HG03280 (cell line): ENCODE measurements around the gene KRT31.
"Not testable (repeated sequence)": the region's sequence is repeated elsewhere in the genome, so short reads cannot be mapped to it uniquely, and the experiment has no call there.

Experiments used
- ATAC-seq: cut with Tn5 transposase; IDR thresholded peaks from one replicate; pipeline ENCODE4 v1.9.1; 2021; ENCODE audit warnings: mild to moderate bottlenecking, moderate library complexity; ENCODE audit not compliant: unreplicated experiment

KRT31 gene

DNA sequence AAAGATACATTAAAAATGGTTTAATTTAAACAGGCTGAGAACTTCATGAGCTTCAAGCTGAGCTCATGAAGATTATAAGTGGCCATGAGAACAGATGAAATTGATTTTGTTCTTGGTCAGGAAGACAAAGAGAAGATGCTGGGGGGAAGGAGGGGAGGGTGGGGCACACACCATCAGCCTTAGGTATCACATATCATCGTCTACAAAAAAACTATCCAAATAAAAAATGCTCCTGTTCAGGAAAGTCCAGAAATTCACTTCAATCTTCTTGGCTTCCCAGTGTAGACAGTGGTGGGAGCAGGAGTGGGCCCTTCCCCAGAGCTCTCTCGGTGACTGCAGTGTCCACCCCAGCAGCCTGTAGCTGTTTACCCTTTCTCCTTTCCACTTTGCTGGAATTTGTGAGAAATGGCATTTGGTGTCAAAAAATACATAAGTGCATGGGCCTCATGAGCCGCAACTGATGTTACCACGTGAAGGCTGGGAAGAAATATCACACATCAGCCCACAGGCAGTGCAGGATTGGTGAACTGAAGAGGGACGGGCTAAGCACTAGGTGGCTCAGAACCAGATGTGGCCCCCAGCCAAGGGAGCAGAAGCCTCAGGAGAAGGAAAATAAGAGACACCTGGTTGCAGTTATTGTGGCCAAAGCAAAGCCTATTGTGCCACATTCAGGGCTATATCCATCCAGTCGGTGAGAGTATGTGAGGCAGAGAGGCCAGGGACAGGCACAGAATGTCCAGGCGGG, 20.9 kb upstream of the KRT31 start:
- ATAC-seq: no peak

- ATAC-seq: no peak
These were observed 20.2 kb upstream of the KRT31 start for GRCh38 chr17:41417576-41418015.

DNA sequence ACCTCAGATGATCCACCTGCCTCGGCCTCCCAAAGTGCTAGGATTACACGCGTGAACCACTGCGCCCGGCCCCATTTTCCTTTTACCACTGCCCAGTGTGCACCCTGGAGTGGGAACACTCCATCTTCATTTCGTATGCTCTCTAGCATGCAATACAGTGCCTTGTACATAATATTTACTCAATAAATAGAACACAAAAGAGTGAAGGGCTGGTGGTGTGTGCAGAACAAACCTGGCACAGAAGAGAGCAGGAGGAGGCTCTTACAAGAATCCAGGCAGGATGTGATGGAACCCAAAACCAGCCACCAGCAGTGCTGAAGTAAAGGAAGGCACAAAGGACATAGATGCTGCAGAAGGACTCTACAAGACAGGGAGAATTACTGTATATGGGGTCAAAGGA, 19.7 kb upstream of the KRT31 start:
- ATAC-seq: no peak

DNA sequence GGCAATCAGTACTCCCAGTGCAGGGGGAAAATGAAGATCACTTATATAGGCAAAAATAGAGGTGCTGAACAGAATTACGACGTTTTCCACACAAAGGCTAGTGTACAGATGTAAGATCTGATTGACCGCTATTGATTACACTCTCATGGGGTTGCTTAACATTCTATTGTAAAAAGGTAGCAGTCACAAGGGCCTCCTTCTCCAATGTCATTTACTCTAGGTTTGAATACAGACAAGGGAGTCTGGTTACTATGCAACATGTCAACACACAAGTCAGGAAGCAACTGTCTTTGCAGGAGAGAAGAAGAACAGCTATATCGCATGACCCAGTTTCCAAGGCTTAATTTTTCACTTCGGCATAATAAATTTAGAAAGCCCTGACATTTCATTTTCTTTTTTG, 19.1 kb upstream of the KRT31 start:
- no peak for ATAC-seq

DNA sequence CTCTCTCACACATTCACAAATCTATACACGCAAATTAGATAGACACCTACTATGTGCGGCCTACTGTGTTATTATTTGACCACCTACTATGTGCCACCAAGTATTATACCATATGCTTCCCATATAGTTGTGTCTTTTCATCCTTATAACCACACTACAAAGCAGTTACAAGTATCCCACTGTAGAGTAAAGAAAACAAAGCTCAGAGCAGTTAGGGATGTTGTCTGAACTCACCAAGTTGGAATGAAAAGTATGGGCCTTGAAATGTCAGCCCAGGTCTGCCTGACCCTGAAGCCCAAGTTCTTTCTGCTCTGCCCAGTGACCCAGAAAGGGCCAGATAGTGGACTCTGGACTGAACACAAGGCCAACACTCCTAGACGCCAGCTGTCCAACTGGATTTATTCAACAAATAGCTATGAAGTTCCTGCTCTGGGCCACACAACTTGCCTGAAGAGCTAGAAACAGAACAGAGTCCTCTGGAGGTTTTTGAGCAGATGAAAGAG, 18.5 kb upstream of the KRT31 start:
- ATAC-seq: no peak

GRCh38 chr17:41415411-41415810, 18.0 kb upstream of the KRT31 start:
- no peak for ATAC-seq

DNA sequence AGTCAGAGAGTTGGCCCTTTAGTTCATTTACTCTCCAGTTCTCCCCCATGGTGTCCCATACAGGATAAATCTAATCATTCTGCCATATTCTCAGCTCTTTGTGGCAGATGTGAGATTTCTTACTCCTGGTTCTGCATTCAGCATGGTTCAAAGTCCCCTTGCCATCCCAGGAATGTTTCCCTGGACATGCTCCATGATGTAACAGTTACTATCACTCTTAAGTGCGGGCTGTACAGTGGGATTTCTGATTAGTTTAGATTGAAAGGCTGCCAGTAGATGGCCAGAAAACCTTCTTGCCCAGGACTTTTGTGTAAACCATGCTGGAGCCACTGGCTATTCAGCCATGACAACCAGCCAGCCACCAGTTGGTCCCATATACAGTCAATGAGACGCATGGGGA, 16.6 kb upstream of the KRT31 start:
- no peak for ATAC-seq

- ATAC-seq: no peak
These were observed 16.0 kb upstream of the KRT31 start for GRCh38 chr17:41413353-41413957.

DNA sequence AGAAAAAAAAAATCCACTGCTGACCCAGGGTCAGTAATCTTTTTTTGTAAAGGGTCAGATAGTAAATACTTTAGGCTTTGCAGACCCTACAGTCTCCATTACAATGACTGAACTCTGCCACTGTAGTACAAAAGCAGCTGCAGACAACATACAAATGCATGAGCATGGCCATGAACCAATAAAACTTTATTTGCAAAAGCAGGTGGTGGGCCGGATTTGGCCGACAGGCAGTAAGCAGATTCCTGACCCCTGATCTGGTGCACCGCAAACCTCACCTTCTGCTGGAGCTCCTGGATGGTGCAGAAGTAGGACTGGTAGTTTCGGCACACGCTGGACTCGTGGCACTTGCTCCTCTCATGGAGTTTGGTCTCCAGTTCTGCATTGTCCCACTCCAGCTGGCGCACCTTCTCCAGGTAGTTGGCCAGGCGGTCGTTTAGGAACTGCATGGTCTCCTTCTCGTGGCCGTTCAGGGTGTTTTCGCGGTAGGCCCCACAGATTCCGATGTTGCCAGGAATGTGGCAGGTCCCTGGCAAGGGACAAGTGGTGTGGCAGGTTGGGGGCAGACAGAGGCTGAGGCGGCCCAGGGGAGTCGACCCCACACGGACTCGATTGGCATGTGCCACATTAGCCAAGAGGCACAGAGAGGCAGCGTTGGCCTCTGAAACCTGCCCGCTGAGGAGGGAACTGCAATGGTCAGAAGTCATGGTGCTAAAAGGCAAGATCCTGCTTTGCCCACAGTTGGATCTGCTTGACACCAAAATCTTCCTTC, 13.8 kb upstream of the KRT31 start:
- no peak for ATAC-seq

- no peak for ATAC-seq
These were observed 9.8 kb upstream of the KRT31 start for GRCh38 chr17:41407226-41407625.

DNA sequence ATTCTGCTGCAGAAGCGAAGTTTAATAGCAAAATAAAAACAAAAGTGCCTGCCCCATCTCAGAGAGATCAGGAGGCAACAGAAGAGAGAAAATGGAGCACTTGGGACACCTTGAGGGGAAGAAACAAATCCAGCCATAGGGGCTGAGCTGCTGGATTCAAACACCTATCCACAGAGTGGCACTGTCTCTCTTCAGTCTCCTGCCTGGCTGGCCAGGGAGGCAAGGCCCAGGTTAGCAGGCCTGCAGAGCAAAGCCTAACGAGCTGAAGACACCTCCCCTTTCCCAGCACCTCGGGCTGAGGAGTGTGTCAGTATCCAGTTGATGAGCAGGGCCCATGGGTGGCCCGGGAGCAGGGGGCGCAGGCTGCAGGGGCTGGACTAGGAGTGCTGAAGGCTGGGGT, 8.8 kb upstream of the KRT31 start:
- ATAC-seq: no peak

GRCh38 chr17:41404024-41404671, 6.7 kb upstream of the KRT31 start:
- ATAC-seq: no peak

- no peak for ATAC-seq
These were observed 6.1 kb upstream of the KRT31 start for GRCh38 chr17:41403404-41404023.

DNA sequence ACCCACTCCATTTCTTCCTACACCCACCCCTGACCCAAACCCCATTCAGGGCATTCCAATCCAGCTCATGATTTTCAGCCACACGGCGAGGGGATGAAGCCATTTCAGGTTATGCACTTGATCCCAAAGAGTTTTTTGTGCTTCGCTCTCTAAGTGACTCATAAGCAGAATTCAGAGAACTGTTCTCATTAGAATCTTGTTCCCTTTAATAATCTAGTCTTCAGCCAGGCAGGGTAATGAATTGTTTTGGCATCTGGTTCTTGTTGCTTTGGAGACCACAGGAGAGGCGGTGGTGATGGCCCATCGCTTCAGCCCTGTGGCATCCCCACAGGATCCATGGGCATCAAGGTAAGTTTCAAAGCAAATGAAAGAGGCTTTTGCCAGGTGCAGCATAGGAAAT, 4.8 kb upstream of the KRT31 start:
- no peak for ATAC-seq

DNA sequence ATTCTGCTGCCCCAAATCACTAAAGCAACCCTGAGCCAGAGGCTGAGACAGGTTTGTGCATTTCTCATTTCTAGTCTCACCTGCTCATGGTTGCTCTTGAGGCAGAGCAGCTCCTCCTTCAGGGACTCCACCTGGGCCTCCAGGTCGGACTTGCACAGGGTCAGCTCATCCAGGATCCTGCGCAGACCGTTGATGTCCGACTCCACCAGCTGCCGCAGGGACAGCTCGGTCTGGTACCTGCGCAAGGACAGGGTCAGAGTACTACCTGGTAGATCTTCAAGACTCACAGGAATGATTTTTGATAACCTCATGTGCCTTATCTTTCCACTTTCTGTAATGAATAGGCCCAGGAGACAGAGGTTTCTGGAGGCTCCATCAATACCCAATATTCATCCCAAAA, 1.1 kb downstream of the KRT31 start:
- ATAC-seq: no peak

DNA sequence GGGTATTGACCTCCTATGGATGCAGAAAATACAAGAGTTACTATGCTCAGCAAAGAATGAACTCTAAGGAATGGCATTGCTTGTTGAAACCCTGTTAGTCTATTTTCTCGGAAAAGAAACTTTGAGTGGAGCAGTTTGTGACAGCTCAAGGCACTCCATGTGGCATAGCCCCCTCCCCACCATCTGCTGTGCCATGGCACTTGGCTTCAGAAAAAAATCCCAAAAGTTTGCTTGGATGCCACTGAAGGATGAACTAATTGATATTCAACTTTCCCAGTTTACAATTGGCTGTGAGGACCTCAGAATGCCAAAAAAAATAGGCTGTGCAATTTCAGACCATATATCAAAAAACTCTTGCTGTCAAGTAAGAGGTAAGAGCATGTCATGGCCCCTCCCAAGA, 1.8 kb downstream of the KRT31 start:
- ATAC-seq: no peak

GRCh38 chr17:41395044-41395443, 2.4 kb downstream of the KRT31 start:
- ATAC-seq: not testable (repeated sequence)

DNA sequence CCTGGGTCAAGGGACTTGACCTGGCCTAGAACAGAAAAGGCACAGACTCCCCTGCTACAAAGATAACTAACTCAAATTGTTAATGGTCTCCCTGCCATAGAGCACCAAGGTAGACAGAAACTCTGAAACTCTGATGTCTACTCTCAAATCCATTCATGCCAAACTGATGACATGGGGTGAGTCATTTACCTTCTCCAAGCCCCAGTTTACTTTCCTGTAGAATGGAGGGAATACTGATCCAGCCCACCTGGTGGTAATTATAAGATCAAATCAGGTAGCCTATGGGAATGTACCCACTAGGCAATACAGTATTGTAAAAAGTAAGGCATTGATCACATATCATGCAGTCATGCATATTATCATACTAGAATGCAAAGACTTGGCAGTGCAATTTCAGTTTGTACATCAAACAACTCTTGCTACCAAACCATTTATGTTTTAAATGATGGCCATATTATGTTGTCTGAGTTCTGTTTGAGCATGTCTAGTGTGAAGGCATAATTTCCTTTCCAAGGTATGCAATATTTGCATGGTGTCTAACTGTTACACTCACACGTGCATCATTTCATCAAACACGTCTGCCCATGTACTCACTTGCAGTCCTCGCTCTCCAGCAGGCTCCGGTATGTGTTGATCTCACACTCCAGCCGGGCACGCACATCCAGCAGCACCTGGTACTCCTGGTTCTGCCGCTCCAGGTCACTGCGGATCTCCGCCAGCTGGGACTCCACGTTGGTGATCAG, 3.0 kb downstream of the KRT31 start:
- no peak for ATAC-seq

GRCh38 chr17:41393826-41394225, 3.6 kb downstream of the KRT31 start:
- no peak for ATAC-seq

- ATAC-seq: no peak
These were observed 4.1 kb downstream of the KRT31 start for GRCh38 chr17:41393294-41393693.
